ENCODE results near the gene RBP7.
"Not testable (repeated sequence)": the region's sequence is repeated elsewhere in the genome, so short reads cannot be mapped to it uniquely, and the experiment has no call there.

The RBP7 gene

DNA sequence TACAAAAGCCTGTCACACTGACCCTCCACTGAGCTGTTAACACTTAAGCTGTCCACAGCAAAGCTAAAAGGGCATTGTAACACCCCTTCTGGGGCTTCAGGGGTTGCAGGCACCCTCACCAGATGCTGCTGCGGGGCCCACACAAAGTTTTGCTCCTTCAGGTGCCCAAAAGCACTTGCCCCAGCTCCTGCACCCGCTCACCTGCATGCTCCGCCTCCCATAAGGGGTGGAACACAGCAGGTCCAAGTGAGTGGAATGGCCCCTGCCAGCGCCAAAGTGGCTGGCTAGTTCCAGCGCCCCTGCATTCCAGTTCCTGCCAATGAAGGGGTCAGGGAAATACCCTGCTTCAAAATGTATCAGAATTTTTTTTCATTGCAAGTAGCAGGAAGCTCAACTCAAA, 7.3 kb upstream of the RBP7 start:
- no peak for FAIRE-seq
- TF ChIP-seq, protein P1, sequence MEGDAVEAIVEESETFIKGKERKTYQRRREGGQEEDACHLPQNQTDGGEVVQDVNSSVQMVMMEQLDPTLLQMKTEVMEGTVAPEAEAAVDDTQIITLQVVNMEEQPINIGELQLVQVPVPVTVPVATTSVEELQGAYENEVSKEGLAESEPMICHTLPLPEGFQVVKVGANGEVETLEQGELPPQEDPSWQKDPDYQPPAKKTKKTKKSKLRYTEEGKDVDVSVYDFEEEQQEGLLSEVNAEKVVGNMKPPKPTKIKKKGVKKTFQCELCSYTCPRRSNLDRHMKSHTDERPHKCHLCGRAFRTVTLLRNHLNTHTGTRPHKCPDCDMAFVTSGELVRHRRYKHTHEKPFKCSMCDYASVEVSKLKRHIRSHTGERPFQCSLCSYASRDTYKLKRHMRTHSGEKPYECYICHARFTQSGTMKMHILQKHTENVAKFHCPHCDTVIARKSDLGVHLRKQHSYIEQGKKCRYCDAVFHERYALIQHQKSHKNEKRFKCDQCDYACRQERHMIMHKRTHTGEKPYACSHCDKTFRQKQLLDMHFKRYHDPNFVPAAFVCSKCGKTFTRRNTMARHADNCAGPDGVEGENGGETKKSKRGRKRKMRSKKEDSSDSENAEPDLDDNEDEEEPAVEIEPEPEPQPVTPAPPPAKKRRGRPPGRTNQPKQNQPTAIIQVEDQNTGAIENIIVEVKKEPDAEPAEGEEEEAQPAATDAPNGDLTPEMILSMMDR (IDR thresholded peaks at IDR 0.05; ENCODE audit: insufficient read depth, missing control alignments) = no peak

DNA sequence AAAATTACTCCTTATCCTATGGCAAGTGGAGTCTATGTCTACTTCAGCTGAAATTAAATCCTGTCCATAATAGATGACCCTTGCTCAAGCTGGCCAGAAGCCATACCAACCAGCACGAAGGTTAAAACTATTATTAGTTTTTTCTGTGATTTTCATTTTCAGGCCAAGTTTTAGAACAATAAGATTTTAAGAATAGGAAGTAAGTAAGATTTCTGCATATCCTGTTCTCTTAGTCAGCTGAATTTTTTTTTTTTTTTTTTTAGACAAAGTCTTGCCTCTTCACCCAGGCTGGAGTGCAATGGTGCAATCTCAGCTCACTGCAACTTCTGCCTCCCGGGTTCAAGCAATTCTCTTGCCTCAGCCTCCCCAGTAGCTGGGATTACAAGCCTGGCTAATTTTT, 6.1 kb upstream of the RBP7 start:
- TF ChIP-seq, protein P1 (IDR thresholded peaks at IDR 0.05; ENCODE audit: insufficient read depth, missing control alignments) = no peak
- FAIRE-seq (no peak), DNase-seq (ENCODE audit: insufficient read length, low spot score) (no peak)

More for the DNA sequence above, 7.3 kb upstream of the RBP7 start:
- DNase-seq (ENCODE audit: insufficient read length, low spot score) = no peak

DNA sequence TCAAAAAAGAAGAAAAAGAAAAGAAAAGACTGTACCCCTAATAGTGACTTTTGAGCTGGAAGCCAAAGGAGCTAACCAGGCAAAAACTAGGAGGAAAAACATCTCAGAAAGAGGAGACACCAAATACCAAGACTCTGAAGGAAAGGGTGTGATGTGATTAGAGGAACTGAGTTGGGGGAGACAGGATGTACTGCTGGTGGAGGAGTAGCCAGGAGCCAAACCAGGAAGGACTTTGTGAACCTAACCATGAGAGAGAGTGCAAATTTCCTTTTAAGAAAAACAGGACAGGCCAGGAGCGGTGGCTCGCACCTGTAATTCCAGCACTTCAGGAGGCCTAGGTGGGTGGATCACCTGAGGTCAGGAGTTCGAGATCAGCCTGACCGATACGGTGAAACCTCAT, 4.1 kb upstream of the RBP7 start:
- DNase-seq (ENCODE audit: insufficient read length, low spot score) (no peak), FAIRE-seq (no peak)
- TF ChIP-seq, protein P1 (IDR thresholded peaks at IDR 0.05; ENCODE audit: insufficient read depth, missing control alignments) = no peak

DNA sequence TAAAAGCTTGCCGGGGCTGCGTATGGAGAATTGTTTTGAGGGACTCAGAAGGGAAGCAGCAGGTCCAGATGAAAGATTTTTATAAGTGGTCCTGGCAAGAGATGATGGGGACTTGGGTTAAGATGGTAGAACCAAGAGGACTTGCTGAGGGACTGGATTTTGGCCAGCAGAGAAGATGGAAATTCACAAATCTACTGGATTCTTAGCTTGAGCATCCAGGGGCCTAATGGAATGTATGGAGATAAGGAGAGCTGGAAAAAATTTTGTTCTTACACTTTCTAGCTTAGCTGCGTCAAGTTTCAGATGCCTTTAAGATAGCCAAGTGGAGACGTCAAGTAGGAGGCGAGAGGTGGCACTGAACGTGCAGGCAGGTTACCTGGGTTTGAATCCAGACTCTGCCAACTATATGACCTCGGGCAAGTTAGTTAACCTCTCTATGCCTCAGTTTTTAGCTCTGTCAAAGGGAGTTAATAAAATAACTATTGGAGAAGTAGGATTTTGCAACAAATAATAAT, 3.4 kb upstream of the RBP7 start:
- DNase-seq (ENCODE audit: insufficient read length, low spot score) (no peak), FAIRE-seq (no peak)
- TF ChIP-seq, protein P1 (IDR thresholded peaks at IDR 0.05; ENCODE audit: insufficient read depth, missing control alignments) = no peak

DNA sequence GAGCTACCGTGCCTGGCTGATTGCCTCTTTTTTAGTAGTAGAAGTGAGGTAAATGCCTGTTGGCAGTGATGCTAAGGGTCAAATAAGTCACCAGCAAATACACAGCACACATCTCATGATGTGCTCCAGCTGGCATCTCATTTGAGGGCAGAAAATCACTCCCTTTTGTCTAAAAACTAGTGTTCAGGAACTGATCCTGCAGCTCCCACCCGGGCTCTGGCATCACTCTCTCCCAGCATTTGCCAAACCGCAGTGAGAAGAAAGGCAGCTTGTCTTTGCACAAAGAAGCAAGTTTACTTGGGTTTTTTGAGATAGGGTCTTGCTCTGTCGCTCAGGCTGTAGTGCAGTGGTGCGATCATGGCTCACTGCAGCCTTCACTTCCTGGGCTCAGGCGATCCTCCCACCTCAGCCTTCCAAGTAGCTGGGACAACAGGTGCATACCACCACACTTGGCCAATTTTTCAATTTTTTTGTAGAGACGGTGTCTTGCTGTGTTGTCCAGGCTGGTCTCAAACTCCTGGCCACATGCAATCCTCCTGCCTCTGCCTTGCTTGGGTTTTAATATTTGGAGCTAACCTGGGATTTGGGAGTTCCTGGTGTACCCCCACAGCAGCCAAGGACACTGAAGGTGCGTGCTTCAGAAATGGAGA, 4.1 kb downstream of the RBP7 start:
- TF ChIP-seq, protein P1 (IDR thresholded peaks at IDR 0.05; ENCODE audit: insufficient read depth, missing control alignments) = no peak
- FAIRE-seq (no peak), DNase-seq (ENCODE audit: insufficient read length, low spot score) (no peak)

DNA sequence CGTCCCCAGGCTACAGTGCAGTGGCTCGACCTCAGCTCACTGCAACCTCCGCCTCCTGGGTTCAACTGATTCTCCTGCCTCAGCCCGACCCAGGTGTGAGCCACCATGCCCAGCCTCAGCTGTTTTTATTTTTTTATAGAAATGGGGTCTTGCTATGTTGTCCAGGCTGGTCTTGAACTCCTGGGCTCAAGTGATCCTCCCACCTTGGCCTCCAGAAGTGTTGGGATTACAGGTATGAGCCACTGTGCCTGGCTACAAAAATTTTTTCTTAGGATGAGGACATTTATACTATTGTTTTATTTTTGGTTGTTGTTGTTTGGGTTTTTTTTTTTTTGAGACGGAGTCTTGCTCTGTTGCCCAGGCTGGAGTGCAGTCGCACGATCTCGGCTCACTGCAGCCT, 8.2 kb downstream of the RBP7 start:
- DNase-seq (ENCODE audit: insufficient read length, low spot score); FAIRE-seq: not testable (repeated sequence)

DNA sequence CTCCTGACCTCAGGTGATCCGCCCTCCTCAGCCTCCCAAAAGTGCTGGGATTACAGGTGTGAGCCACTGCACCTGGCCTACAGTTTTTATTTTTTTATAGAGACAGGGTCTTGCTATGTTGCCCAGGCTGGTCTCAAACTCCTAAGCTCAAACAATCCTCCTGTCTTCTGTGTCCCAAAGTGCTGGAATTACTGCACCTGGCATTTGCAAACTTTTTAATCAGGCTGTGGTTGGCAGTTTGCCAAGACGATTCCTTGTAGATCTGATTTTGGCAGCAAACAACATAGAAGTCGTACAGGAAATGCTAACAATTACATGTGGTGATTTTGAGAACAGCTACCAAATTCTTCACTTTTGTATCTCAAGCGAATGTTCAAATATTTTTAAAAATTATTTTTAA, 10.1 kb downstream of the RBP7 start:
- TF ChIP-seq, protein P1 (IDR thresholded peaks at IDR 0.05; ENCODE audit: insufficient read depth, missing control alignments) = no peak
- DNase-seq (ENCODE audit: insufficient read length, low spot score) = no peak
- FAIRE-seq = no peak
